GM10248 (cell line): ENCODE results near the gene UFSP2.

Experiments used
- CTCF ChIA-PET: fragments of 300-600 bp; sonication (Branson Sonifier 250); formaldehyde crosslinking; extraction: SDS; loops from one replicate; lab custom pipeline; 2021; ENCODE audit warnings: antibody characterized with exemption; lab: Yijun Ruan, JAX
- POLR2A ChIA-PET: fragments of 350-650 bp; sonication (Branson Sonifier 250); formaldehyde crosslinking; extraction: SDS; loops from one replicate; lab custom pipeline; 2020; ENCODE audit warnings: antibody characterized with exemption; lab: Yijun Ruan, JAX
- DNase-seq: peaks from one replicate; pipeline ENCODE4 v3.0.0; 2012; ENCODE audit errors: extremely low spot score
- CTCF ChIP-seq: IDR thresholded peaks from 2 replicates; pipeline ENCODE4 v1.5.1; 2012; ENCODE audit warnings: mild to moderate bottlenecking, low read depth; ENCODE audit errors: extremely low read depth, missing control alignments, control extremely low read depth

UFSP2 gene

GRCh38 chr4:185464183-185464582, 38.4 kb upstream of the UFSP2 start:
- ChIA-PET CTCF (interaction anchor here (1.3 to 2.0 kb wide), 3 partner anchors 8 to 133 kb away, joined by 3 to 4 read pairs (median 4); no protein-coding TSS in a partner anchor), POLR2A (no interaction called here)
- no peak for TF ChIP-seq CTCF
- DNase-seq: no peak

- POLR2A ChIA-PET: no interaction called here
- DNase-seq: no peak
- CTCF ChIA-PET: interaction anchor here (2.0 kb wide), 1 partner anchor 133 kb away, joined by 4 read pairs; no protein-coding TSS in a partner anchor
- TF ChIP-seq CTCF: no peak
These were observed 37.8 kb upstream of the UFSP2 start for GRCh38 chr4:185463541-185463940.

- no peak for TF ChIP-seq CTCF
- ChIA-PET POLR2A (no interaction called here), CTCF (interaction anchor here (2.0 kb wide), 1 partner anchor 12 kb away, joined by 5 read pairs; no protein-coding TSS in a partner anchor)
- no peak for DNase-seq
These were observed 35.8 kb upstream of the UFSP2 start for GRCh38 chr4:185461565-185461964.

GRCh38 chr4:185457136-185457535, 31.4 kb upstream of the UFSP2 start:
- DNase-seq: no peak
- TF ChIP-seq CTCF: no peak
- ChIA-PET POLR2A (no interaction called here), CTCF (interaction anchor here (1.3 to 1.9 kb wide), 3 partner anchors 8 to 30 kb away, joined by 4 to 6 read pairs (median 4); no protein-coding TSS in a partner anchor)

GRCh38 chr4:185456131-185456530, 30.4 kb upstream of the UFSP2 start:
- DNase-seq: no peak
- ChIA-PET POLR2A (no interaction called here), CTCF (interaction anchor here (1.1 to 1.8 kb wide), 2 partner anchors 9 to 11 kb away, joined by 3 to 4 read pairs; no protein-coding TSS in a partner anchor)
- TF ChIP-seq CTCF: no peak

DNA sequence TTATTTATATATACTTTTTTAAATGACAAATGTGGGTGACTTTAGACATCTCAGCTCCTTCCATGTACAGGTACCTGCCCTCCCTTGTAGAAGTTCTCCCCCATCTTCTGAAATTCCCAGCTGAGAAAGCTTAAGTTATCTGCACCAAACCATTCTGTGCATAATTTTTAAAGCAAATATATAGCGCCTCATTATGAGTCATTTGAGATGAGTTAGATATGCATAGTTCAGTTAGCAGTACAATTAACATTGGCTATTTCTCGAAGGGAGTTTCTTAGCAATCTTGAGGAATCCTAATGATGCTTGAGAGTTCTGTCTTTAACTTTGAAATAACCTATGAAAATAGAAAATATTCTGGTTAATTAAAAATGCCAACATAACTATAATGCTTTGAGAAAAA, 19.4 kb upstream of the UFSP2 start:
- TF ChIP-seq CTCF: no peak
- POLR2A ChIA-PET: no interaction called here
- CTCF ChIA-PET: interaction anchor here (0.9 to 2.2 kb wide), 2 partner anchors 9 to 153 kb away, joined by 3 to 6 read pairs; no protein-coding TSS in a partner anchor
- DNase-seq: no peak
